GM03348 (cell line): ENCODE data around the gene TM2D3.

ENCODE experiments used
- DNase-seq: peaks from one replicate; pipeline ENCODE4 v3.0.0; 2012; ENCODE audit warnings: low spot score

Gene TM2D3

DNA sequence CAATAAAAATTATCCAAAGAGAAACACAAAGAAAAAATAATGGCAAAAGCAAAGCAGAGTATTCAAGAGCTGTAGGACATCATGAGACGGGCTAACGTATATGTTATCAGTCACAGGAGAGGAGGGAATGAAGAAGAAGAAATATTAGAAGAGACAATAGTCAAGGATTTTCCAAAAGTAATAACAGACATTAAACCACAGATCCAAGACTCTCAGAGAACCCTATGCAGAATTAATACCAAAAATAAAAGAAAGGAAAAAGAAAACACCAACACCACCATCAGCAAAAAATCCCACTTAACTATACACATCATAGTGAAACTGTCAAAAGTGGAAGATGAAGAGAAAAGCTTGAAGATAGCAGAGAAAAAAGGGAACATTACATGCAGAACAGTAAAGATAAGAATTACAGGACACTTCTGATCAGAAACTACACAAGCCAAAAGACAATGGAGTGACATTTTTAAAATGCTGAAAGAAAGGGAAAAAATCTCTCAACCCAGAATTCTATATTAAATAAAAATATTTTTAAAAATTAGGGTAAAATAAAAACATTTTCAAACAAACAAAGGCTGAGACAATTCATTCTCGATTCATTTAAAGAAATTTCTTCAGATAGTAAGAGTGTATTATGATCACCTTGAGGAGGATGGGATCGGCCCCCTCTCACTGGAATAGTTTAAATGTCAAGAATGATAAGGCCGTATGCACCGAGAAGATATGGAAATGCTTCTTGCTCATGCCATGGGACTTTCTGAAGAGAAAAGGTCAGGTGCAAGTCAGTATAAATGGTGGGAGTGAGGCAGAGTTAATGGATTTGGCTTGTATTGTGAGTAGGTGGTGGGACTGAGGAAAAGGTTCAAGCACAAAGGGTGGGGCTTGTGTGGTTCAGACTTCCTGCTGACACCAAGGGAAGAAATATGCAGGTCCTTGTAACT is 28.5 kb downstream of the TM2D3 start:
- DNase-seq: no peak

DNA sequence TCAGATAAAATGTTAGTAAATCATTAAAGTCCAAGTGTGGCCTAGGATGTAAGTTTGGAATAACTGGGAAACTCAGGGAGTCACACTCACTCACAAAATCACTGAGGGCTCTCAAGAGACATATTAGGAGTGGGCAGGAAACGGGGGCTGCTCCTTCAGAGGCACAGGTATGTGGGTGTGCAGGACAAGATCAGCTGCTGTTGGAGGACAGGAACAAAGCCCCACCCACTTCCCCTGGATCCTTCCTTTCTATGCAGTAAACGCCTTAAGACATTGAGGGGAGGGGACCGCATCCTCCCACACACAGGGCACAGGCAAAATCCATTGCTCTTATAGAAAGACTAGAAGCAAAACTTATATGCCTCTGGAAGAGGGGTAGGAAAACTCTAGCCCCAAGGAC is 30.2 kb downstream of the TM2D3 start:
- no peak for DNase-seq

DNA sequence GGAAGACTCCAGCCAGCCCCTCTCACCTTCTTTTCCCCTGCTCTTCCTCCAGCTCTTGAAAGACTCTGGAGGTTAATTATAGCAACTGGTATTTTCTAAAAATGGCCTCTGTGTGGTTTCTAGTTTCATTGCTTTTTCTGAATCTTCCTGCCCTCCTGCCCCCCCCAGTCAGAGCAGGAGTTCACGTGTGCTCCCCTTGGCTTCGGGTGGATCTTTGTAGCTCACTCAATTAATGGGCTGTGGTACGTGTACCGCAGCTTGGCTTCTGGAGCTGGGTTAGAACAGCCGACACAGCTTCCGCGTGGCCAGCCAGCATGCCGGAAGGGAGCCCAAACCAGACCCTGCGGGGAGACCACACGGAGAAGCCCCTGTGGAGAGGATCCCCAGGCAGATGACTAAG is 31.5 kb downstream of the TM2D3 start:
- no peak for DNase-seq

DNA sequence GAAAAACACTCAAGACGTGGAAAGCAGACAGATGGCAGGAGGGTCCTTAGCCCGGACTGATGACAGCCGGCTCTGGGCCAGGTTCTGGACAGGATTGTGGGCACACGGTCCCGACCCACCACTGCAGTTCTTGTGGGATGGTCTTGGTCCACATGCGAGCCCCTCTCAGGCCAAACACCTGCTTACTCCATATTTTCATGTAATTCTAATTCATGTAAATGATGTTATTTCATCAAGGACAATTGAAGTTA is 32.6 kb downstream of the TM2D3 start:
- no peak for DNase-seq

DNA sequence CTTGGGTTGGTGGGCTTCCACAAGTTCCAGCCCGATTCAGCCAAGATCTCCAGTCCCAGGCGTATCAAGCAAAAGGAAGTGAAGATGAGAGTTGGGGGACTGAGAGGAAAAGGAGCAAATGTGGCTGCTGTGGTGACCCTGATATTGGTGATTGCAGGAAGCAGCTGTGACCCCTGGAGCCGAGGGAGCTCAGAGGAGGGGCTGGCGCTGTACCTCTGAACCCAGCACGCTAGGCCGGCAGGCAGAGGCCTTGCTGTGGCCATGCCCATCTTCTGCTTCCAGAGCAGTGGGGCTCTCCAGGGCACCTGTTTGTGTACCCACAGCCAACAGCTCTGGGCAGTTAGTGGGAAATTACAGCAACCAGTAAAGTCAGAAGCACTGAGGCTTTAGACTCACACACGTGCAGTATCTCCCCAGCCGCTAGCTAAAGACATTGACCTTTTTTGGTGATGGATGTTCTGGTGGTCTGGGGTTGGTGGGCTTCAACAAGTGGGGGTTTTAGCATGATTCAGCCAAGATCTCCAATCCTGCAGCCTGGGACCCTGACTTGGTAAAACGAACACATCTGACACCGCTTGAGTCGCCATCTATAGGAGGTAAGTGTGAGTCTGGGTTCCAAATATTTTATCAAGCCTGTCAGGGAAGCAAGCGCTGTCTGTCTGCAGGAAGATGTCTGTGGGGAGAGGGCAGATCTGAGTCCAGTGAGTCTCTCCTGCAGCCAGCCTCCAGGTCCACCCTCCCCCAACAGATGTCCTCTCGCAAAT is 33.1 kb downstream of the TM2D3 start:
- no peak for DNase-seq

DNA sequence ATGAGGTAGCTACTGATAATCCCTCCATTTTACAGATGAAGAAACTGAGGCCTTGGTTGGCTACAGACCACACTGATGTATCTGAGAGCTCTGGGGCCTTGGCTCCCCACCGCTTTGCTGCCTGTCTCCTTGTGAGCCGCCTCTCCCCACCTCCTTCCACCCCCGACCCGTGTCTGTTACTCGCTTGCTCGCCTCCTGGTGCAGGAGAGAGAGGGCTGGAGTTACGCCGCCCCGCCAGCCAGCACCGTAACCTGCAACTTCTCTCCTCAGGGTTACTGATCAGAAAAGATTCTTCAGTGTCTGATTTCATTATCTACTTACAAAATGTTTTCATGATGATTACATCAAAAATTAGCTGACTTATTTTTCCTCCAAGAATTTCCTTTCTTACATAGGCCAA is 34.1 kb downstream of the TM2D3 start:
- DNase-seq: no peak

DNA sequence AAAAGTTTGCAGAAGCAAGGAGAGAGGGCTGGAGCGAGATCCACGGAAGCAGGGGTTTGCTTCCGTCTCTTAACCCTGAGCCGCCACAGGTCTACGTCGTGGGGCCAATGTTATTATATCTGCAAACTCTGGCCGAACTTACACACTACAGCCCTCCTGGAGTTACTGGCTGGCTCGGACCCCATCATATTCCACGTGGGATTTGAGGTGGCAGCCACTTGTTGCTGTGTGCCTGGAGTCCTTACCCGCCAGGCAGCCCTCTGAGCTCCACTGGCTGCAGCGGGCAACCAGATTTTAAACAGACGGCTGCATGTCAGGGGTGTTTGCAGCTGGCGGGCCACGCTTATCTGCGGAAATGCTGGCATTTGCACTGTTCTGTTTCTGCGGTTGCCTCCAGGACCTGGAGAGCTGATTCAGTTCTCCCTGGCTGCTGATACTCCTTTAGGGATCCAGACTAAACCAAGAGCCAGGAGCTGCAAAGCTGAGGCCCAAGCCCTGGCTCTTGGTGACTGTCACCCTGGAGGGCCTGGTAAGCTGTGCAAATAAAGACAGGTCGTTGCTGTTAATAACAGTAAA is 34.7 kb downstream of the TM2D3 start:
- DNase-seq: no peak

DNA sequence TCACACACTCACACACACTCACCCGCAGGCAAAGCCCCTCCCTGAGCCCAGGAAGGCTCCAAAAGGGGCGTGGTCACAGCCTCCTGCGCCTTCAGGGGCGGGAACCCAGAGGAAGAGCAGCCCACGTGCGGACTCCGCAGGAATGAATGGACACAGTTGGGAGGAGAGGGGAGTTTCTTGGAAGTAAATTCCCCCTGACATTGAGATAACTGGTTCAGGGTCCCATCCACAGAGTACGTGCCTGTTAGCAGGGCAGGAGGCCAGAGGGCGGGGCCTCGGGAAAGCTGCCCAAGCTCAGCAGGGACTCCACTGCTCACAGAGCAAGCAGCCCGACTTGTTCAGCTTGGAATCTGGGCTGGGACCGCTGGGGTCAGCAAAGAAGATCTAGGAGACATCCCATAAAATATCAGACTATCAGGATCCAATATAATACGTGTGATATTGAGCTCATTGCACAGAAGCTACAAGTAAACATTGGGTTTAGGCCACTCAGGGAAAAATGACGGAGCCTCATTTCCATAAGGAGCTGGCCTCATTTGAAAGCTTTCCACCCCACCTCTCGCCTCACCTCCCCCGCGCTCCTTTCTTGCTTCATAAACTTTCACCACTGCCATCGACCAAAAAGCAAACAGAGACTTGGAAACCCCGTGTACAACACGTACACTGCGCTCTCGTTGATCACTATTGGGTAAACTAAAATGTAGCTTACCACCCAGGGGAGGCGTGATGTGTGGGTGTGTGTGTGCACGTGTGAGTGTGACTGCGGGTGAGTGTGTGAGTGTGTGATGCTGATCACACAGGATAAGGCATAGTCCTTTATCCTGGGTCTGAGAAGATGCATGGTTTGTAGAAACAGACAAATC is 36.0 kb downstream of the TM2D3 start:
- DNase-seq: peak; percentile 82

DNA sequence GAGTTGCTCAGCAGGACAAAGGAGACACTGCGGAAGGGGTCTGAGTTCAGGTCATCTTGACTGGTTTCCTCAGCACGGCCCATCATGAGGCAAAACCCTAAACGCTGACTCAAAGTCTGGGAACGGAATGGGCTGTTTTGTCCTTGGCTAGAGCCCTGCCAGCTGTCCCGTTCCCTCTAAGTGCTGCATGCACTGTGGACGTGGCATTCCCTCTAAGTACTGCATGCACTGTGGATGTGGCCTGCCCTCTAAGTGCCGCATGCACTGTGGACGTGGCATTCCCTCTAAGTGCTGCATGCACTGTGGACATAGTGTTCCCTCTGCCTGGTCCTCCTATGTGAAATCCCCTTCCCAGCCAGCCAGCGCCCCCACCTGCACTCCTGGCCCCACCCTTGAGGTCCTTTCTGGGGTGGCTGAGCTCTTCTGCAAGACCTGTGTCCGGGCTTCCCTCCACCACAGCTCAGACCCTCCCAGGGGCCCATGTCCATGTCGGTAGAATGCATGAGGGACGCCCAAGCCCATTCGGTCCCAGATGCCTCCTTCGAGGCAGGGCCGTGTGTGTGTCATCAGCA is 36.7 kb downstream of the TM2D3 start:
- peak; percentile 32 for DNase-seq

DNA sequence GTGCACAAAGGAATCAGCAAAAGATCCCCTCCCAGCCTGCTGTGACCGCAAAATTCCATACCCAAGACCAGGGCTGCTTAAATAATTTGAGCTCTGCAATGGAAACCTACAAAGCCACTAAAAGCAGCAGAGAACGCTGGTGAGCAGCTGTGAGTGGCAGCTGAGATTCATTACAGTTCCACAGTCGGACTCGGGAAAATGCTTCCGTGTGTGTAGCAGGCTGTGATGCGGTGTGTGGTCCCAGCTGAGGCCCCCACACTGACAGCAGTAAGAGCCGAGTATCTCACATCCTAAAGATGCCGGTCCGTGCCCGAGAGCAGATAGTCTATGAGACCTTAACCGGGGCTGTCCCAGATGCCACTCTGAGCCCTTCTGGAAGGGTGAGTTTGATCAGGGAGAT is 37.4 kb downstream of the TM2D3 start:
- DNase-seq: no peak

DNA sequence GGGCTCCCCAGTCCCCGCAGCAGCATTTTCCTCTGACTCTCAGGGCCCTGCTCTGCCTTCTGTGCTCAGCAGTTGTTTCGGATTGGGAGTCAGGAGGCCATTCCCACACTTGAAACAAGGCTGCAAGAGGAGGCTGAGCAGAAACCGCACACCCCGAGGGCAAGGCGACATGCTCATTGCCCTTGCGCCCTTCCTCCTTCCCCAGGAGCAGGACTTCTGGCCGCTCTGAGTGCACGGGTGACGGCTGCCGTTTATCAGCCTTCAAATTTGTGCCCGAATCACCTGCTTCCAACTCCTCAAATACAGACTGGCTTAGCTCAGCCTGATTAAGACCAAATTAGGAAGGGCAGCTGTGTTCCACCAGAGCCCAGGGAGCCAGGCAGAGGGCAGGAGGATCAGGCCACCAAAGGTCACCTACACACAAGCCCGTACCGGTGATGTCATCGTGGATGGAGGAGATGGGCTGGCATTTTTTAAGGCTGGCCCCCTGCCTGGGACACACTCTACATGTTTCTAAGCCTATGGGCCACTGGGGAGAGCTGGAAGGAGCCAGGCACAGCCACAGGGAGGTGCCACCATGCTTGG is 38.1 kb downstream of the TM2D3 start:
- DNase-seq: no peak

DNA sequence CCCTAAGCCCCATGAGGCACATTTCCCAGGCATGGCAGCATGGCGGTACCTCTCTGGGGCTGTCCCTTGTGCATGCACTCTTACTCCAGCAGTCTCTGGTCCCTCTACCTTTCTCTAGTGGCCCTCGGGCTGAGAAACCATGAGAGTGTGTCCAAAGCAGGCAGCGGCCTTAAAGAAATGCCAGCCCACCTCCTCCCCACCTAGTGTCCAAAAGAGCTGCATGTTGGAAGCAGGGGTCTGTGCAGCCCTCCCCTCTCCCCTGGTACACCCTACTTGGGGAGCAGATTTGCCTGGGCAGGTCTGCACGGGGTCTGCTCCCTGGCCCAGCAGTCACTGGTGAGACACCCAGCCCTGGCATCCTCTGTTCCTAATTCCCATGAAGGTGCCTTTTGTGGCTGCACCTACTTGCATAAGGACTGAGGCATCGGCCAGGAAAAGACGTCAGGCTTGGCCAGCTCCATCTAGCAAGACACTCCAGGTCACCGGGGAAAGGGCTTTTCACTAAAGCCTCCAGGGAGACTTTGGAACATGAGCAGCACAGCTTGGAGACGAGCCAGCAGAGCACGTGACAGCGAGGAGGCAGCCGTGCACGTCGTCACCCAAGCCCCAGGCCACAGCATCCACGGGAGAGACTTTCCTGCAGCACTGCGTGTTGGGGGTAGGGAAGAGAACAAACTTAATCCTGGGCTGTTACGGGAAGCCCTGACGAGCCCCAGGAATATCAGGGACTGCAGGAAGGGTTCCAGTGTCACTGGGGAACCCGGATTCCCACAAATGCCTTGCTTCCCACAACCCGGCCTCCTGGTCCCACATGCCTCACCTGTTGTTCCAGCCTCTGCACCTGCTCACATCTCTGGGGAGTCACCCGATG is 38.8 kb downstream of the TM2D3 start:
- DNase-seq: no peak

DNA sequence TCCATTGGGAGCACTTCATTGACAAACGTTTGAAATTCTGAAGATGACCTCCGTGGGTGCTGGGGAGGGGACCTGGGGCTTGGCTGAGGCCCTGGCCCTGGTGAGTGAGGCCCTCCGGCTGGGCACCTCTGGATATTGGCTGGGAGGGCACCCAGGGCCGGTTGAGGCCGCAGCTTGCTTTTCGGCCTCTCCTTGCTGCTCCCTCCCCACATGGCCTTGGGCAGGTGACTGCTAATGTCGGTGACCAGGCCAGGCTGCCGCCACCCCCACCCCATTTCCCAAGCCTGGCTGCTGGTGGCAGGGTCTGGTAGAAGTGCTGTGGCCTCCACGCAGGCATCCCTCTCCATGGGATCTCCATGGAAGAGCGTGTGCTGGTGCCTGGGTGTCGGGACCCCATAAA is 39.5 kb downstream of the TM2D3 start:
- DNase-seq: no peak

DNA sequence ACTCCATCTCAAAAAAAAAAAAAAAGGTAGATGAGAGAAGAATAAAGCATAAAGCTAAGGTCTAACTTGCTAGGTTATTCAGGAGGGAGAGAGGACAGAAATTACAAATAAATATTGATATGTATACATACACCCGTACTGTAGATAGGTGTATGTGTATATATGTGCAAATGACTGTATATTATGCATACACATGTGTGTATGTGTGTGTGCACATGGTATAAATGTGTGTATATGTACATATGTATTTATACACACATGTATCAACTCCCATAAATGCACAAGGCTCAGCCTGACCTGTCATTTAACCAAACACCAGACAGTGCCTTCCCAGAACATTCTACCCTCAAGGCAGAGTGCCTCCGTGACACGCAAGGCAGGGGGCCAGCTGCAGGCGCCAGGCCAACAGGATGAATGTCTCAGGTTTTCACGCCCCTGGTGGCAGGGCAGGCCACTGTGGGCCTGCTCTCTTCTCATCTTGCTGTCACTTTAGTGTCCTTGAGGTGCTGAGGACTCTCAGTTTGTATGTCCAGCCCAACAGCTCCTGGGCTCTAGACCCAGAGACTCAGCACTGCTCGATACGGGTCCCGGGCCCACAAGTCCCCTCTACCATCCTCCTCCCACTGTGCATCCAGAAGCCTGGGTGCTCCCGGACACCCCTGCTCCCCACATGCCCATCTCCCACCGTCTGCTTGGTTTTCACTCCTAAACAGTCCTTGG is 40.4 kb downstream of the TM2D3 start:
- no peak for DNase-seq

DNA sequence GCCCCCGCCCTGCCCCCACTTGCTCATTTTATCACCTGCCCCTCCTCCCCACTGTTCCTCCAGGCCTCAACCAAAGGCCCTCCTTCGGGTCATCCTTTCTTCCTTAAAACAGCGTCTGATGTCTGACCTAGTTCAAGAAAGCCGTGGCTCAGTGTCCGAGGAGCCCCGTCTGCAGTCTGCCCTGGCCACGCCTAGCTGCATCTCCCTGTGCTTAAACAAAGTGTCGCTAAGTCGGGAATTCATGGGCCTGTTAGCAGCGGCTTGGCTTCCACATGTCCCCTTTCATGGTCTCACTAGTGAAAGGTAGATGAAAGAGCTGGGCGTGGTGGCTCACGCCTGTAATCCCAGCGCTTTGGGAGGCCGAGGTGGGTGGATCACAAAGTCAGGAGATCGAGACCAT is 41.2 kb downstream of the TM2D3 start:
- DNase-seq: no peak

DNA sequence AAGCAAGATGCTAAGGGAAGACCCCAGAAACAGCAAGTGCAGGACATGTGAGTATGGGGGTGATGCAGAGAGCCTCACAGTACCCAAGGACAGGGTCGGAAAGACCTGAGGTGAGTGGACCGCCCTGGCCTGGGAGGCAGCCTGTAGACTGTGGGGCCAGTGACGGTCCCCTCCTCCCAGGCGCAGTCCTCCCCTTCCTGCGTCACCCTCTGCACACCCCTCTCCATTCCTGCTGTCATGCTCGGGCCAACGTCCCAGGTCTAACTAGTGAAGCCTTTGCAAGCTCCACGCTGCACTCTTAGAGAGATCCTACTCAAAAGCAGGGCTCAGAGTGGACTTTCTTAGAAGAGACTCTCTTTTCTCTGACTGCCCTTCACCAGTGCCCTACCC is 41.6 kb downstream of the TM2D3 start:
- no peak for DNase-seq

DNA sequence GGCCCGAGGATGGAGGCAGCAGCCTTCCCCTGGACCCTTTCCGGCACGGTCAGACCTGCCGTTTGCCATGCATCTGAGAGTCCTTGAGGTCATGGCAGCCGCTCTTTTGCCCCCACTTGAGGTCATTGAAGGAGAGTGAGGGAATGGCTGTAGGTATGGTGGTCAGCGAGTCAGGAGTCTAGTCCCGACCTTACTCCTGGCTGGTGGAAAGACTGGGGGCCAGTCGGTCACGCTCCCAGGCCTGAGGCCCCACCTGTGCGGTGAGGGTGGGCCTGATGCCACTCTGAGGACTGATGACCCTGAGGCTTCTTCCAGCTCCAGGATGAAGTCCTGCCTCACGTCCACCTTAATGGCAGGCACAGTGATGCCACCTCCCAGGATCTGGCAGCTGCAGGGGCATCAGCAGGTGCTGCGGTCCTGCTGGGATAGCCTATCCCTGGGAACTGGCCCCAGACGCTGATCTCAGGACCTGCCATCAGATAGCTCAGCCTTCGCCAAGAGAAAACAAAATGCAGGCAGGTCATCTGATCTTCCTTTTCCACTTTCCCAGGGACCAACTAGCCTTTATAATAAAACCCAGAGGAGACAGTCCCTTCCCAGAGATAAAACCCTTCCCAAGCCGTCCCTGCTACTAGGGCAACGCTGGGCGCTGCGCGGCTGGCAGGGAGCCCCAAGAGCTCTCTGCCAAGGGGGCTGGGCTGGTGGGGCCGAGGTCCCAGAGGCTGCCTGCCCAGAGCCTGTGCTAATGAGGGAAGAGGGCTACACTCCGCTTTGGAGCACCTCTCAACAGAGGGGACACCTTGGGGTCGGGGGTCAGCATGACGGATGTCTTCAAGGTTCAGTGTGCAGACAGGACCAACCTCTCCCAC is 42.2 kb downstream of the TM2D3 start:
- no peak for DNase-seq

DNA sequence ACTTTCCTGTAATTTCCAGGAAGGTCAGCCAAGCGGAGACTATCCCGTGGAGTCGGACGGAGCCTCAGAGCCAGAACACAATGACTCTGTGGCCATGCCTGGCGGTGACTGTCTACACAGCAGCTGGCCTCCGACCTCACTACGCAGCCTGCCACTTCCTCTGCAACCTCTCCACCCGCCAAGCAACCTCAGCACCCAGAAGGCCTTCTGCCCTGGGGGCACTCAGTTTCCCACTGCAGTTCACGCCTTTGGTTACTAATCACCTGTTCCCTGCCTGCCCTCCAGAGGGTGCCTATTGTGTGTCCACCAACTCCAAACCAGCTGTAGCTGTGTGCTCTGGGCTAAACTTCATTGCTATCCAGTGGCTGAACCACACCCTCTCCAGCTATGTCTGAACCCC is 44.0 kb downstream of the TM2D3 start:
- no peak for DNase-seq

DNA sequence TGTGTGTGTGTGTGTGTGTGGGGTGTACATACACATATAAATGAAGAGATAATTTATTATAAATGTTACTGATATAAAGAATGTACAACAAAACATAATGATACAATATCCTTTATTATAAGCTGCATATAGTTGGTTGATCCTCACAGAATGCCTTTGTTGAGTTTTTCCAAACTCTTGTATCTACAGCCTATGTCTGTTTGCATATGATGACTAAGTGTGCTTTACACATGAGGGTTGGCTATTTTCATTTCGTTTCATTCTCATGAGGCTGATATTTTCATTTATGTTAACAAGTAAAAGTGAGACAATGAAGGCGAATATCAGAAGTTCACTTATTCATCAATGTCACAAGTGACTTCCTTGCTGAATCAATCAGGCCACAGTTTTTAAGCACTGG is 45.1 kb downstream of the TM2D3 start:
- no peak for DNase-seq
